Fibroblast of skin of right biceps (primary cell): ENCODE measurements around the gene HSD11B2.

ENCODE experiments used
- DNase-seq: peaks from one replicate; pipeline ENCODE4 v3.0.0-alpha.2; 2013

HSD11B2 gene

GRCh38 chr16:67415872-67416793, 14.8 kb upstream of the HSD11B2 start, which contains the start of gene ZDHHC1:
TSS of gene ZDHHC1 (minus strand) at chr16:67416477. CDS start at chr16:67407775, 8,702 bp downstream.
- peak; percentile 73 for DNase-seq

DNA sequence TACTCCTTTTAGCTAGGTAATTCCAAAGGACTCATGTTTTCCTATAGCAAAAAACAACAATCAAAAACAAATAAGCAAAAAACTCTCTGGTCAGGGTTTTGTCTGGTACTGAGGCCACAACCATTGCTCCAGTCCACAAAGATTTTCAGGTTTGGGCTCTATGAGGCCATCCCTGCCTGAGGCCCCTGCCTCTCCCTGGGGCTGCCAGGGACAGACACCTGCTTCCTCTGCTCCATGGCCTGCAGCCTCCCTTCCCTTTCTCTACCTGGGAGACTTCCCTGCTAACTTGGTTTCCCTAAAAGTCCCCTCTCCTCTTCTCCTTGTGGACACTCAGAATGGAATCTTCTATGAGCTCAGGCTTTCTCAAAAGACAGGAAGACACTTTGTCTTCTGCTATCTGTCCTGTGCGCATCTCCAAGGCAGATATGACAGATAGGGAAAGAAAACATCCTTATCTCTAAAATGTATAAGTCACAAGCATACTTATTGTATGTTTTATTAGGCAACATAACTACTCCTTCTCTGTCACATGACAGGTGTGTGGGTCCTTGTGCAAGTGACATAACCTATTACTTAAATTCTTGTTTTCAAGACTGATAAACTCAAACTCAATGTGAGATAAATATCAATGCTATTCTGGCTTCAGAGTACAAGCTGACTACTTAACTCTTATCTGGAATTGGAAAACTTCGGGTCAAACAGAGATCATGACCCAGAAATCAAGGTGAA, 13.4 kb upstream of the HSD11B2 start:
- DNase-seq, result no peak

GRCh38 chr16:67419502-67419901, 11.4 kb upstream of the HSD11B2 start:
- peak; percentile 66 for DNase-seq

DNA sequence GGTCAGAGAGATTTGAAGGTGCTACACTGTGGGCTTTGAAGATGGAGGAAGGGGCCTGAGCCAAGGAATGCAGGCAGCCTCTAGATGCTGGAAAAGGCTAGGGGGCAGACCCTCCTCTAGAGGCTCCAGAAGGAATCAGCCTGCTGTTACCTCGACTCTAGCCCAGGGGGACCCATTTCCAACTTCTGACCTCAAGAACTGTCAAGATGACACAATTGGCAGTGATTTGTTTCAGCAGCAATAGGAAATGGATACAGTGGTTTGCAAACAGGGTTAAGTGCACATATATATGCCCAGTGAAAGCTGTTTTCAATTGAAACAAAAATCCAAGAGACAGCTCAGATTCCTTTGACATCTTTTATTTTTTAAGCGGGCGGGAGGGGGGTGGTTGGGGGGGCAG, 11.0 kb upstream of the HSD11B2 start:
- peak; percentile 38 for DNase-seq

DNA sequence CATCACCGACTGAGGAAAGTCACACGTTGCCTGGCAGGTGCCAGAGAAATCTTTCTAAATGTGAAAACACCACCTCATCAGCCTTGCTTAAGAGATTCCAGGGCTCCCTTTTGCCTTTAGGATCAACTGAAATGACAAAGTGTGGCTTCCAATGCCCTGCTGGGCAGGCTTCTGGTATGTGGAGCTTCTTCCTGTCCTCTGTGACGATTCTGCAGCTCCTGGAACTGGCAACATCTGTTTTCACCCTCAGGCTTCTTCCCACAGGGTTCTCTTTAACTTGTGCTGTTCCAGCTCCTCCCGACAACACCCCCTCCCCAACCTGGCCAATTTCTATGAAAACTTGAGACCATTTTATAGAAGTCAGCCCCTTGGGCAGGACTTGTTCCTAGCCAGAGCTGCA, 9.9 kb upstream of the HSD11B2 start:
- DNase-seq, result no peak

DNA sequence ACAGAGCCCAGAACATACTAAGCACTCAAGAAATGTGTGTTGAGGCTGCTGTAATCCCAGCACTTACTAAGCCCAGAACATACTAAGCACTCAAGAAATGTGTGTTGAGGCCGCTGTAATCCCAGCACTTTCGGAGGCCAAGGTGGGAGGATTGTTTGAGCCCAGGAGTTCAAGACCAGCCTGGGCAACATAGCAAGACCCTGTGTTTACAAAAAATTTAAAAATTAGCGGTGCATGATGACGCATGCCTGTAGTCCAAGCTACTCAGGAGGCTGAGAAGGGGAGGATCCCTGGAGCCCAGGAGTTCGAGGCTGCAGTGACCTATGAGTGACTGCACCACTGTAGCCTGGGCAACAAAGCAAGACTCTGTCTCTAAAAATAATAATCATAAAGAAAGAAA, 7.9 kb upstream of the HSD11B2 start:
- no peak for DNase-seq

GRCh38 chr16:67423611-67424260, 7.2 kb upstream of the HSD11B2 start:
- no peak for DNase-seq

DNA sequence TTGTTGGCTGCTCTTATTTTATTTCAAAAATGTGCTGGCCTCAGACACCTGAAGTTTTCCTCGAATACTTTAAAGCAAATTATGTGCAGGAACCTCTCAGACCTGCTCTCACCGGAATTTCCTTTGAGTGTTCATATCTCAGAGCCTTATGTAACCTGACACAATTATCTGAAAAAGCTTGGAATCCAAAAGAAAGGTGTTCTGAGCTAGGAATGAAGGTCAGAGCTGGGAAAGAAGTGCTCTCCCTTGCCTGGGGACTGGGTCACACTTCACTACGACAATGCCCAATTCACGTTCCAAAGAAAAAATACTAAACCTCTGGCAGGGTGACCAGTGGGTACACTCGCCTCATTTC, 6.7 kb upstream of the HSD11B2 start:
- DNase-seq, result no peak

DNA sequence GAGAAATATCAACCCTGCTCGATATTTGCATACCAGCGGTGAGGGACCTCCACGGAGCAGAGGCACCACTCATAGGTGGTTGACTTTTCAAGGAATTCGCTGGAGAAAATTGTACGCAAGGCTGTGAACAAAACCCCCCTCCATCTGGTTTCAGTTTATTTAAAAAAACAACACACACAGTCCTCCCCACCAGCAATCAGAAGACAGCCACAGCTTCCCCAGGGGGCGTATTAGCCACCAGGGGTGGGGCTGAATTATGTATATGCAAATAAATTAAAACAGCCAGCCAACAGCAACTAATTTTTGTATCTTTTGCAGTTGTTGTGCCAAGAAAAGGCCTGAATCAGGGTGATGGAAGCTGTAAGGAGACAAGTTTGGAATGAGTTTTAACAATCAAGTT, 5.9 kb upstream of the HSD11B2 start:
- DNase-seq, result peak; percentile 83

DNA sequence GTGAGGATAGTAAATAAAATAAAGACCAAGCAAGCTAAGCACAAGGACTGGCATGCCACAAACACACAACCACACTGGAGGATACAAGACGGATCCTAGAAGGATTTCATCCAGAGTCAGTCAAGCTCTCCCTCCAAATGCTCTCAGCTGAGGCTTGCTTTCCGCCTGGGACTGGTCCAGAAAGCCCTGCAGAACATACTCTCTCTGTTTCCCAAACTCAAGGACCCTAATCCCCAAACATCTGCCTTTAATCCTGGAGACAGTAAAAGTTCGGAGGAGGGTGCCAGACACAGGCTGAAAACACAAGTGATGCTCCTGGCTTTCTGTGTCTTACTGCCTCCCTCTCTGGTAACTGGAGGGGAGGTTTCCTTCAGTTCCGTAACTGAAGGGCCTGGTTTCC, 5.3 kb upstream of the HSD11B2 start:
- no peak for DNase-seq

GRCh38 chr16:67426022-67426421, 4.9 kb upstream of the HSD11B2 start:
- no peak for DNase-seq

DNA sequence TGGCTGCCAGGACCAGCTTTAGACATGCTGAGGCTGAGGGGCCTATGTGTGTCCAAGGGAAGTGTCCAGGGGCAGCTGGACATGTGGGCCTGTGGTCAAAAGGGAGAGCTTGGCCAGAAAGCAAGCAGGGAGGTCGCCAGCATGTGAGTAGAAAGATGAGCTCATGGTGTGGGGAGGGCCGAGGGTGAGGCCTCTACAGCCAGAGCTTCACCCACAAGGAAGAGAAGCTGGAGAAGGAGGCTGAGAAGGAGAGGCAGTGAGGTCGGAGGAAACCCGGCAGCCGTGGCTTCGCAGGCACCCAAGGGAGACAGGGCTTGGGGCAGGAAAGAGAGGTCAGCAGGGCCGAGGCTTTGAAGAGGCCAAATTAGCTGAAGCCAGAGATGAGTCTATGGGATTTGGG, 4.0 kb upstream of the HSD11B2 start:
- no peak for DNase-seq

GRCh38 chr16:67428146-67428731, 2.7 kb upstream of the HSD11B2 start:
- DNase-seq, result peak; percentile 47

- DNase-seq, result no peak
Measured at GRCh38 chr16:67429053-67429798, 1.7 kb upstream of the HSD11B2 start.

DNA sequence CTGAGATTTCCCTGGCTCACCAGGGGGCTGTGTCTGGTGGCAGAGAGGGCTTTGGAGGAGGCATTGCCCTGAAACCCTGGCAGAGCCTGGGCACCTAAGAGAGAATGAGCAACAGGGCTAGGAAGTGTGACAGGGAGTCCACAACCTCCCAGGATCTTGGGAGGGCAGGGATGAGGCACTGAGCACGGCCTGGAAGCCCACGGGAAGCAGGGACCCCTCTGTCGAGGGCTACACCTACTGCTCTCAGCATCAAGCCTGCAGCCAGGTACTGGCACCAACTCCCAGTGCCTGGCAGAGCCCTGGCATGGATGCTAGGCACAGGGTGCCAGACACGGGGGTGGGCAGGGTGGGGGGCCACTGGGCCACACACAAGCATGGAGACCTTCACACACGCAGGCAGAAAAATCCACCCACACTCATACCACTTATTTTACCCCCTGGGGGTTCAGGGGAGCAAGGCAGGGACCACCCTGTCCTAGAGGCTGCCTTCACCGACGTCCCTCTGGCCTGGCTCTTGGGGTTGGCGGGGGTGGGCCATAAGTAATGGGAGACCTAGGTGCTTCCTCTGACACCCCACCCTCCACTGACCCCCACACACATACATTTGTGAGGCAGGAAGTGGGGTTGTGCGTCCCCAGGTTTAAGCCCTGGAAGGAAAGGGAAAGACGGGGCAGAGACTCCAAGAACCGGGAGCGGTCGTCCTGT, 970 bp upstream of the HSD11B2 start:
- no peak for DNase-seq

DNA sequence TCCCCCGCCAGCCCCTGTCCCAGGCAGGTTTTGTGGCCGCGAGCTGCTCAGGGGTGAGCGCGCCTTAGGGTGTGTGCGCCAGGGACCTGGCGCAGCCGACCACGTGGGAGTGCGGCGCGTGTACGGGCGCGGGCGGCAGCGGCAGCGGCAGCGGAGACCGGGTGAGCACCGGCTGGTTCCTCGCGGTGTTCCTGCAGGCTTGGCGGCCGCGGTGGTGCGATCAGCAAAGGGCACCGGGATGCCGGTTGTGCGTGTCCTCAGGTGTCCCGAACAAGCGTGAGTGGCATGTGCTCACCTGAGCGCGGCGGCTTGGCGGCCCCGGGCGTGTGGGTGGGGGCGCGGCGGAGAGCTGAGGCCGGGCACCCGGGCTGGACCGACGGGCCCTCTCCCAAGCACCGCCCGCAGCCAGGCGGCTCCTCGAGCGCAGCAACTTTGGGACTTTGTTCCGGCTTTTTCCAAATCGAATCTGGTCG, 381 bp upstream of the HSD11B2 start:
- DNase-seq, result no peak

GRCh38 chr16:67431775-67432505, 1.0 kb downstream of the HSD11B2 start:
- no peak for DNase-seq

GRCh38 chr16:67432506-67432890, 1.6 kb downstream of the HSD11B2 start:
- no peak for DNase-seq

- no peak for DNase-seq
Measured at GRCh38 chr16:67433131-67433719, 2.3 kb downstream of the HSD11B2 start.

DNA sequence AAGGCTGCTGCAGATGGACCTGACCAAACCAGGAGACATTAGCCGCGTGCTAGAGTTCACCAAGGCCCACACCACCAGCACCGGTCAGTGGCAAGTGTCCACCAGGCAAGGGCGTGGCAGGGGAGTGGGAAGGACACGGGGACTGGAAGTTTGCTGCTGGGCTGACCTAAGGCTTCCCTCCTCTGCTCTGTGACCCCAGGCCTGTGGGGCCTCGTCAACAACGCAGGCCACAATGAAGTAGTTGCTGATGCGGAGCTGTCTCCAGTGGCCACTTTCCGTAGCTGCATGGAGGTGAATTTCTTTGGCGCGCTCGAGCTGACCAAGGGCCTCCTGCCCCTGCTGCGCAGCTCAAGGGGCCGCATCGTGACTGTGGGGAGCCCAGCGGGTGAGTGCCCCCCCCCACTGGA, 4.8 kb downstream of the HSD11B2 start:
- no peak for DNase-seq
